Pulmonary artery endothelial cell (primary cell): ENCODE data around the gene TTBK1. TPM values are rescaled to one million over a fixed set of nuclear protein-coding genes. Genes with fewer than 3 reads are reported as not detected.
"Not testable (repeated sequence)": the region's sequence is repeated elsewhere in the genome, so short reads cannot be mapped to it uniquely, and the experiment has no call there.

ENCODE experiments used
- DNase-seq: peaks from one replicate; pipeline ENCODE4 v3.0.0-alpha.2; 2011; ENCODE audit warnings: low read depth, low spot score
- total RNA-seq: library from RNA; depleted of rRNA; stranded (reverse); fragments of >200 nt; gene quantifications from 2 replicates; pipeline ENCODE4 v1.2.3, GENCODE V29; 2014

Gene TTBK1
- total RNA-seq, 1 donor from 2014 or later, result under 0.01 TPM

DNA sequence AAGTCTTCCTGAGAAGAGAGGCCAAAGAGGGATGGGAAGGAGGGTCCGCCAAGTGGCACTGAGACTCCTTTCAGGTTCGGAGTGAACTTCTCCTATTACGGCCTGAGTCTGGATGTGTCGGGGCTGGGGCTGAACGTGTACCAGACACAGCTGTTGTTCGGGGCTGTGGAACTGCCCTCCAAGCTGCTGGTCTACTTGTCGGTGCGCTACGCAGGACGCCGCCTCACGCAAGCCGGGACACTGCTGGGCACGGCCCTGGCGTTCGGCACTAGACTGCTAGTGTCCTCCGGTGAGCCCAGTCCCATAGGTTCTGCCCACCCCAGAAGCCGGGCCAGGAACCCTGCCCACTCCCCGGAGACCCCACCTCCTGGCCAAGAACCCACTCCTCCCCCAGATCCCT is 58.8 kb downstream of the TTBK1 start:
- no peak for DNase-seq

DNA sequence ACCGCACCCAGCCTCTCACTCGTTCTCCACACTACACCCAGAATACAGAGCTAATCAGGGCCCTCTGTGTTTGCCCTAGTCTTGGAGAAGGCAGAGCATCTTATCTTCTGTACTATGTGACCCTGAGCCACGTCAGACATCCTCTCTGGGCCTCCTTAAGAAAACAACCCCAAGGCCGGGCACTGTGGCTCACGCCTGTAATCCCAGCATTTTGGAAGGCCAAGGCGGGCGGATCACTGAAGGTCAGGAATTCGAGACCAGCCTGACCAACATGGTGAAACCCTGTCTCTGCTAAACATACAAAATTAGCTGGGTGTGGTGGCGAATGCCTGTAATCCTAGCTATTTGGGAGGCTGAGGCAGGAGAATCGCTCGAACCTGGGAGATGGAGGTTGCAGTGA is 59.7 kb downstream of the TTBK1 start:
- DNase-seq, result not testable (repeated sequence)

DNA sequence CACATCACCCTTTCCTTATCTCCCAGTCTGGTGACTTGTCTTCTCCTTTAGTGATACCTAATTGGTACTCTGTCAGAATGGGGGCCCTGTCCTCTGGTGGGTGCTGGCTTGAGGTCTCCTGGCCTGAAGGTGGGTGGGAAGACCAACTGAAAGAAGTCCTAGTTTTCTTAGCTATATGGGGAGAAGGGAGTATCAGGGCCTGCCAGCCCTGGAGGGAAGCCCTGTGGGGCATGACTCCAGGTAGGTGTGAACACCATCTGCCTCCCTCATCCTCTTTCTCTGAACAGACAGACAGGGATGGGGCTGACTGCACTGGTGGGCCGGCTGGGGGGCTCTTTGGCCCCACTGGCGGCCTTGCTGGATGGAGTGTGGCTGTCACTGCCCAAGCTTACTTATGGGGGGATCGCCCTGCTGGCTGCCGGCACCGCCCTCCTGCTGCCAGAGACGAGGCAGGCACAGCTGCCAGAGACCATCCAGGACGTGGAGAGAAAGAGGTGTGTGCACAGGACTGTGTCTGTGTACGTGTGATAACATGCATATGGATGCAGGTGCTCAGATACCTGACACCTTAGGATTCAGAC is 60.6 kb downstream of the TTBK1 start:
- DNase-seq, result no peak

DNA sequence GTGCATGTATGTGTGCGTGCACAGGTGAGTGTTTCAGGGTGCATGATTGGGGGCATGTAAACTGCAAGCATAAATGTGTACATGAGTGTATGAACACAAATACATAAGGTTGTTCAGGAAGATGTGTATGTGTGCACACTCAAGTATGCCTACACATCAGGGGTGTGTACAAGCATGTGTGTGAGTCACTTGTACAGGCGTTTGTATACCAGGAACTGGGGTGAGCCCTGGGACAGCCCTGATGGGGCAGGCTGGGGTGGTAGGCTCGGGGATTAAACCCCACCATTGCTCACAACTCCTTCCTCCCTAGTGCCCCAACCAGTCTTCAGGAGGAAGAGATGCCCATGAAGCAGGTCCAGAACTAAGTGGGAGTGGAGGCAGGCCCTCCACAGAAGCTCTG is 61.1 kb downstream of the TTBK1 start:
- no peak for DNase-seq

DNA sequence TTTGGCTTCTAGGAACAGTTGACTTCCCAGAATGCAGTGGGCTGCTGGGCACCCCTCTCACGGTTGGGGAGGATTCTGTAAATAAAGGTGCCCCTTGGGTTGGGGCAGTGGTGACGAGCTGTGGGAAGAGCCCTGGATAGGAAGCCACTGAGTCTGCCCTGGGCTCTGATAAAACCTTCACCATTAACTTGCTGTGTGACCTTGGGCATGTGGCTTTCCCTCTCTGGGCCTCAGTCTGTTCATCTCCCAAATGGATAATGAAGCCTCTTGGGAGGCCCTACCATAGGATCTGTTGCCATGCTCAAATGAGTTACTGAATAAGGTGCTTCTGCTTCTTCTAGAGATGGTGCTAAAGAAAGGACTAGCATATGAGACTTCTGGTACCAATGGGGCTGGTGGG is 61.6 kb downstream of the TTBK1 start:
- DNase-seq, result no peak

DNA sequence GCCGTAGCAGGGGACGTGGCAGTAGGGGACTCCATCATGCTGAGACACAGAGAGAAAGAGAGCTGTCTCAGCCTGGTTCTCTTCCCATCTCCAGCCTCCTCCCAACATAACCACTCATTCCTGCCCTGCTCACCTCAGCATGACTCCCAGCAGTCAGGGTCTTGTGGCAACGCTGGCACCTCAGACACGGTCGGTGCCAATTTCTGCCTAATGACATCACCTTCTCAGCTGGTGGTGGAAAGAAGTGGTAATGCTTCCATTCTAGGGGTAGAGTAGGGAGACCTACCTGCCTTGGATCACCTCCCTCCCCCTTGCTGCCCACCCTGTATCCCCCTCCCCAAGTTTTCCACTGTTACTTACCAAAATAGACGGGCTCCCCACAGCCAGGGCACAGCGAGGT is 62.8 kb downstream of the TTBK1 start:
- DNase-seq, result no peak

DNA sequence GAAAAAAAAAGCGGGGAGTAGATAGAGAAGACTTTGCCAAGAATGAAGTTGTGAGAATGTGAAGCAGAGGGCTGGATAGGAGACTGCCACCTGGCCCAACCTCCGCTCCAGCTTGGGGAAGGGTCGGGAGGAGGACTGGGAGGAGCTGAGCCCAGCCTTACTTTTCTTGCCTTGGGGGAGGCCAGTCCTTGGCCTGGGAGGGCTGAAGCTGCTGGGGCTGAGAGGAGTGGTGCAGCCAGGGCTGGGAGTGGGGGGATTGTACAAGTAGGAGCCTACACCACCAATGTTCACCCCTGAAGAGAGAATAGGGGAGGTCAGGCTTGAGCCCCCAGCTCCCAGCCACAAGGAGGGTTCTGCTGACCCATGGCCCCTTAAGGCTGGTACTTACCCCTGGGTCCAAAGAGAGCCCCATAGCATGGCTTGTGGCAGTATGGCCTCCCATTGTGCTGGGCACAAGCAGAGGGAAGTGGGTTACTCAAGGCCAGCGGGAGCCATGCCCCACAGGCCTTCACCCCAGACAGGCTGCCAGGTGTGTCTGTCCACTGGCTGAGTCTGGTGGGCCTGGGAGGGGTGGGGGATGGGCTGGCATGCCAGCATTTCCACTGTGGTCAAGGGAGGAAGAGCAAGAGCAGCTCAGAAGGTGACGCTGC is 64.3 kb downstream of the TTBK1 start:
- no peak for DNase-seq

DNA sequence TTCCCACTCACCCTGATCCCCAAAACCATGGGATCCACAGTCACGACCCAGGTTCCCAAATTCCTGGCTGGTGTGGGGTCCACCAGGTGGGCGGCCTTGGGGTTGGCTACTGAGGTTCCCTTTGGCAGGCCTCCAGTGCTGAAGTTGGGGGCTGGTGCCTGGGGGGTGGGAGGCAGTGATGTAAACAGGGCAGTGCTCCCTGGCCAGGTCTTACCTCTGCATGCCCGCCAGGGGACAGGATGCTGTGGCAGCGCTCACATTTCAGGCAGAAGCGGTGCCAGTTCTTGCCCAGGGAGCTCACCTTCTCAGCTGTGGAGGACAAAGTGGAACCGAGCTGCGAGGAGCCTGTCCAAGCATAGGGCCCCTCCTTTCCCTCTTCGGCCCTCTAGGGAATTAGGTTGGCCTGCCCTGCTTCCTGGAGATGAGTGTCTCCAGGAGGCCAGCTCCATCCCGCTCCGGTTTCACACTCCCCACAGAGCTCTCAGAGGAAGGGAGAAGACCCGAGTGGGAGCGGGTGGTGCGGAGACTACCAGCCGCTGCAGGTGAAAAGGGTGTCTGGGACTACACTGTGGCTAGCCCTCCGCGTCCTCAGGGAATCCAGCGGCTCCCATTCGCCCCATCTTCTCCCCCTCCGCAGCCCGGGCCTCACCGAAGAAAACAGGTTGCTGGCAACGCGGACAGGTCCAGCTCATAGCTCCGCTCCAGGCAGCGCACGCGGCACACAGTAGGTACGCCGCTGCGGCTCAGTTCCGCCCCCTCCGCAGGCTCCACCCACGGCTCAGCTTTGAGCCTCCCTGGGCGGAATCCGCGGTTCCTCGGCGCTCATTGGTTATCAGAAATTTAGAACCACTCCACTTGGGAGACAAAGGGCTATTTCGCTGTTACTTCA is 65.1 kb downstream of the TTBK1 start, which contains the start of gene CRIP3:
CRIP3 (minus strand) TSS at position 726 of the 889 bp plus-strand sequence; CDS start at position 692, 34 bp downstream.
- no peak for DNase-seq

DNA sequence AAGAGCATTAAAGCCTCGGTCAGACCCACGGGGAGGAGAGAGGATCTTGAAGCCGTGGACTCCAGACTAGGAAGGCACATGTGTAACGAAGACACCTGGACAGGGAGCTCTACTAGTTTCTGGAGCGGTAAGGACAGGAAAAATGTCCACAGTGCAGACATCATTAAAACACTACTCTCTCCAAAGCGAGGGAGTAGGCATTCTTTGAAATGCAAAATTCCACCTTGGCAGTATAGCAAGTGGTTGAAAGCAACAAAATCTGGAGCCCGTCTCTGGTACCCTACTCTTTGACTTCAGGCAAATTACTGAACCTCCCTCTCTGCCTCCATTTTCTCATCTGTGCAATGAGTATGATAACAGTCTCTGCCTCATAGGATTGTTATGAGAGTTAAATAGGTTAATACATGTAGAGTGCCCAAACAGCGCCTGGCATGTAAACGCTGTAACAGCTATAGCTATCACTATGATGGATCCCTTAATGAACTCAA is 65.8 kb downstream of the TTBK1 start:
- no peak for DNase-seq

DNA sequence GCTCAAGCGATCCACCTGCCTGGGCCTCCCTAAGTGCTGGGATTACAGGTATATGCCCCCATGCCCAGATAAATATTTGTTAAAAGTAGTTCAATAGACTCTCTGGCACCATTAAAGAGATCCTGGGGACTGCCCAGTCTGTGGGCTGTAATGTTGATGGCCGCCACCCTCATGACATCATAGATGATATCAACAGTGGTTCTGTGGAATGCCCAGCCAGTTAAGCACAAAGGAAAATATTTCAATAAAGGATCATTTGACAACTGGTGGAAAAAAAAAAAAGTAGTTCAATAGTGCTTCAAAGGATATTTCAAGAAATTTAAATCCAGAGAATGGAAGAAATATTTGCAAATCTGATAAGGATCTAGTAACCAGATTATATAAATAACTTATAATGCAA is 66.9 kb downstream of the TTBK1 start:
- no peak for DNase-seq

DNA sequence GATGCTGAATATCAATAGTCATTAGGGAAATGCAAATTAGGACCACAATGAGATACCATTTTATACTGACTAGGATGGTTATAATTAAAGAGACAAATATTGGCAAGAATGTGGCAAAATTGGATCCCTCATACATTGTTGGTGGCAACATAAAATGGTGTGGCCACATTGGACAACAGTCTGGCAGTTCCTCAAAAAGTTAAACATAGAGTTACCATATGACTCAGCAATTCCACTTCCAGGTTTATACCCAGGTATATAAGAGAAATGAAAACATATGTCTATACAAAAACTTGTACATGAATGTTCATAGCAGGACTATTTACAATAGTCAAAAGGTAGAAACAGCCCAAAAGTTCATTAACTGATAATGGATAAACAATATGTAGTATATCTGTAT is 67.3 kb downstream of the TTBK1 start:
- DNase-seq, result no peak

DNA sequence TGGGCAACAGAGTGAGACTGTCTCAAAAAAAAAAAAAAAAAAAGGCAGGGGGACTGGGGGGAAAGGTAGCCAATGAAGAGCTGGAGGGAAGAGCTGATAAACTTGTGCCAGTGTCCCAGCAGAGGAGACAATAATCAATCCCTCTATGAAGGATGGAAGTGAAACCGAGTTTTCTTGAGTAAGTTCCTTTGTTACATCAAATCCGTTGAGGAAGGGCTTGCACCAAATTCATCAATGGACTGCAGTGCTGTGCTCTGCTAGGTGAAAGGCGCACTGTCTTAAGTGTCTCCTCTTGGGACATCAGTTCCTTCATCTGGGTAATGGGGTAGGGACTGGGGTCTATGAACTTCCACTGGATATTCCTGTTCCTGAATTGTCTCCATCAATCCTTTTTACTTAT is 68.4 kb downstream of the TTBK1 start:
- DNase-seq, result no peak

DNA sequence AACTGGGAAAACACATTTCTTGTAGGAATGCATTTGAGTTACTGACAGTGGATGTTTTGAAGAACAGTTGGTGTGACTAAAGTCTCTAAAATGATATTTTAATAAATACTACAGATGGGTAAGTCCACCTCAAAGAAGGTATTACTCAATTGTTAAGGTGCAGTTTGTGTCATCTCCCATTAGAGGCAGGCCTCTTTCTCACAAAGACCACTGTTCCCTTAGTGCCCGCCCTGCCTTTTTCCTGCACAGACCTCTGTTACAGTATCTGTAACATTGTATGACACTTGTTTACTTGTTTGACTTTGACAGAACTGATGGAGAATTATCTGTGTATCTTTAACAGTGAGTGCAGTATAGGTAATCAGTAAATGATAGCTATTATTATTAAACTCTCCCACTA is 70.5 kb downstream of the TTBK1 start:
- no peak for DNase-seq

DNA sequence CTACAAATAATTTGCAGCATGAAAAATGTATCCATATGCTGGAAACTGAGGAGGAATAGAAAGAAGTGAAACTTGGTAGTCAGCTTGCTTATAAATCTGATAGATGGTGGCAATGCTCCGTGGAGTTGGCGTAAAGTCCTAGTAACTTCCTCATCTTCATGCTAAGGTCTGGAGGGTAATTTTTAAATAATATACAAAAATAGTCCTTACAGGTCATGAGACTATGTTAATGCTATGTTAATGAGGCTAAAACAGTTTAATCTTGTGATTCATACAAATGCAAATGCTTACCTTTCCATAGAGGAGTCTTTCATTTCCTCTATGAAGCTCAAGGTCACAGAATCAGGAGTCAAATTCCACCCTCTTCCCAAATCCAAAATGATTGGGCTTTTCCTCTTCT is 74.7 kb downstream of the TTBK1 start:
- no peak for DNase-seq

DNA sequence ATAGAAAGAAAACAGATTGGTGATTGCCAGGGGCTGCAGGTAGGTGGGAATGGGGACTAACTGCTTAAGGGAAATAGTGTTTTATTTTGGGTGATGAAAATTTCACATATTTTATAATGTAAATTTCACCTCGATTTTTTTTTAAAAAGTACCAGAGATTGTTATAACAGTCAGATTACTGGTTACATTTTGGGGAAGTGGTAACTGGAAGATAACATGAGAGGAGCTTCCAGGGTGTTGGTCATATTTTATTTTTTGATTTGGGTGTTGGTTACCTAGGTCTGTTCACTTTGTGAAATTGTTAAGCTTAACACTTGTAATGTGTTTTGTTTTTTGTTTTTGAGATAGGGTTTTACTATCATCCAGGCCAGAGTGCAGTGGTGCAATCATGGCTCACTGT is 82.6 kb downstream of the TTBK1 start:
- no peak for DNase-seq

DNA sequence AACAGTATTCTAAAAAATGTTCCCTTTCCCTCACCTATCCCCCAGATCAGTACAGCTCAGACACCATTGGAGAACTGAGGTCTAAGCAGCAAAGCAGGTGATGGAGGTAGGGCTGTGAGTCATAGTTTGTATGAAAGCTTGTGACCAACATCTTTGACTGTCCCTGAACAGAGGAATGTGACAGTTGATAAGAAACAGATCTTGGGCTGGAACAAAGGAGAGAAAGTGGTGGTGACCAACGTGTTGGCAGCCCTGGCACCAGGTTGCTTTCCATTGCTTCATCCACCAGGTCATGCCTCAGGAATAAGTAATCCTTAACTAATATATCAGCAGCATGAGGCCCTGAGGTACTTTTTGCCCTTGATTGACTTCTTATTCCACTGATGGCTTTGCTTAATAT is 85.2 kb downstream of the TTBK1 start:
- DNase-seq, result no peak

DNA sequence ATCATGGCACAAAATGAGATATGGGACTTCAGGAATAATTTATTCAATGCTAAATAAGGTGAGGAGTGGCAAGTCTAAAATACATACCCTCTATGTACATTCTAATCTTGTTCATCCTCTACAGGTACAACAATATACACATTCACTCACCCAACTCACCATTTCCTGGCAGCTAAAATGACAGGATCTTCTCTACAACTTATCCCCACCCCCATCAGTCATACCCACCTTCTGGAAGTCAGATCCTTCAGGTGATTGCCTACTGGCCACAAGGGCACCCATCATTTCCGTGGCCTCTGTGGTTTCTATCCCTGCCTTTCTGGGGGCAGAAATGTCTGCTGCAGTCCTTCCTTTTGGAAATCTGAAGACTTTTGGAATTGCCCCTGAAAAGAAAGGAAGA is 88.2 kb downstream of the TTBK1 start:
- no peak for DNase-seq

DNA sequence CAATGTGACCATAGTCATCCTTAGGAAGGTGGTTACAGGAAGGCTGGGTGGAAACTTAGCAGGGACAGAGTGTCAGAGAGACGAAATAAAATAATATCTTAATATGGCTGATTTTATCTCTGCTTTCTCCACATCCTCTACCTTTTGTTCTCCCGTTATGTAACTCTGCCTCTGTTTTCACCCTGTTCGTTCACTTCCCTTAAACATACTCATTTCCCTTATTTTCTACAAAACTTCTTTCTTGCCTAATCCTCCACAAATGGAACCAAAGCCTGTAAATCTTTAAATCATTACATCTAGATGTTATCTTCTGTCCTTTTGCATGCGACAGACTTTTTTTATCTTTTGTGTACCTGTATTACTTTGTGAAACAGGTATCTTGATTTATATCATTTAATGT is 88.6 kb downstream of the TTBK1 start:
- no peak for DNase-seq

DNA sequence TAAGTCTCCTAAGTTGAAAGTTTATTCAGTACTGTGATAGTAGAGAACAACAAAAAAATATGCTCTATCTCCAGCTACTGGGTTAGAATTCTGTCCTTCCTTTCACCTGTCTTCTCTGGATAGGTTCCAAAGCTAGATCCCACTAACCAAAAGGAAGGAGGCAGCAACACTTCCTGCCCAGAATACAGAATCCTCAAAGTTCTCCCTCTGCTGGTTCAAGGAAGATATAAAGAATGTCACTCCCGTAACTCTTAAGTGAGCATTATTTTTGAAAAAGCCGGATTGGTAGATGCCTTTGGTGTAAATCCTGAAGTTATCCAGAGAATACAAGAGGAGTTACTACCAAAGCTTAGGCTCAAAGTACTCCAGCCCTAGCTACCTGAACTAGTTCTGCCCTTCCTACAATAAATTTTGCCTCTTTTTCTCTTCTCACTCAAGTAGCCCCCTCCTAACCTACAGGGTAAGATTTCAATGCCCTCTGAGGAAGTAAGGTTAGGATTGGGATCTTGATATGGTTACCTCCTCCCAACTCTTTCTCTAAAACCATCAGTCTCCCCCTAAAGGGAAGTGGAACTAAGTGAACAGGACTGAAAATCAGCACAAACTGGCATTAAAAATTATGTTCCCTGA is 91.3 kb downstream of the TTBK1 start:
- DNase-seq, result peak; percentile 8

DNA sequence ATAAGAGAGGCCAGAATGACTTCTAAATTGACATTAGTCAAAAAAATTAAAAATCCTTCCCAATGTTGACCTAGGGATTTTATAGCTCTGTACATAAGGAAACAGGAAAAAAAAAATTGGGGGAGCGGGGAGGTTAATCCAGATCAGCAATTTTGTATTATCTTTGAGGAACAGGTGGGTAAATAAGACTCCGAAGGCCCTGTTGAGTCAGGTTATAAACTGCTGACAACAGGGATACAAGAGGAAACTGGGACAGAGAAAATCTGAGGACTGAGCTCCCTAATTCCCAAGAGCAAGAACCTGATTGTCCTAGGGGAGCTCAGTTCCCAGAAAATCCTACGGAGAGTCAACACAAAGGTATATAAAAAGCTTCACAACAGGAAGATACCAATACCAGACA is 92.2 kb downstream of the TTBK1 start:
- no peak for DNase-seq

DNA sequence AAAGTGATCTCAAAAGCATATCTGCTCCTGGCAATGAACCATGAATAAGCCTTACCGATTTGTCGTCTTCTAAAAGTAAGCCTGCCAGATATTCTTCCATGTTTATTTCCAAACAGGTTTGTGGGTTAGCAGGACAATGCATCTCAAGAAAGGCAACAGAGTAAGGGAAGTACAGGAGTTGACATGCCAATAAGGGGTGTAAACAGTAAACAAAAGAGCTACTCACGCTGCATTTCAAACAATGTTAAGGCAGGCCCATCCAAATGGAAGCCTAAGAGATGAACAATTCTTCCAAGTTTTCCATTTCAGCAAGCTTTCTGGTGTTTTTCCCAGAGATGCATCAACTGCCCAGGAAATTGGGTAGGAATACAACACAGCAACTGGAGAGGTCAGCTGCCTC is 93.1 kb downstream of the TTBK1 start:
- DNase-seq, result no peak
